ENCODE results near the gene NANP.
"Not testable (repeated sequence)": the region's sequence is repeated elsewhere in the genome, so short reads cannot be mapped to it uniquely, and the experiment has no call there.

The NANP gene

DNA sequence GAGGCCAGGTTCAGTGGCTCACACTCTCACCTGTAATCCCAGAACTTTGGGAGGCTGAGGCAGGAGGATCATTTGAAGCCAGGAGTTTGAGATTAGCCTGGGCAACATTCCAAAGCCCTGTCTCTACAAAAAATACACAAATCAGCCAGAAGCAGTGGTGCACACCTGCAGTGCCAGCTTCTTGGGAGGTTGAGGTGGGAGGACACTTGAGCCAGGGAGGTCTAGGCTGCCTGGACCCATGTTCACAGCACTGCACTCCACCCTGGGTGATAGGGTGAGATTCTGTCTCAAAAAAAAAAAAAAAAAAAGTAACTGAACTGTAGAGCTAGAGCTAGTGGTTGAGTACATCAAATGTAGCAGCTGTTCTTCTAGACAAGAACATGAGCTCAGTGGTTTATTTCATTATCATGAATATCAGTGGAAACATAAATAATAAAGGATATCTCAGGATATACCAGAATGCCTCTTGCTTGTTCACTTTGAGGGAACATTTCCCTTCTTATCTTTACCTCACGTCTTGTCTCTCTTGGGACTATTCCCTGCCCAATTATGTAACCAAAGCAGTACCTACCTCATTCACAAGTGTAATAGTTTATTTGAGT lies 17.6 kb downstream of the NANP start:
- no peak for DNase-seq (ENCODE audit: extremely low spot score)
- ChIA-PET CTCF (no interaction called here), POLR2A (no interaction called here)
- TF ChIP-seq, protein P1, sequence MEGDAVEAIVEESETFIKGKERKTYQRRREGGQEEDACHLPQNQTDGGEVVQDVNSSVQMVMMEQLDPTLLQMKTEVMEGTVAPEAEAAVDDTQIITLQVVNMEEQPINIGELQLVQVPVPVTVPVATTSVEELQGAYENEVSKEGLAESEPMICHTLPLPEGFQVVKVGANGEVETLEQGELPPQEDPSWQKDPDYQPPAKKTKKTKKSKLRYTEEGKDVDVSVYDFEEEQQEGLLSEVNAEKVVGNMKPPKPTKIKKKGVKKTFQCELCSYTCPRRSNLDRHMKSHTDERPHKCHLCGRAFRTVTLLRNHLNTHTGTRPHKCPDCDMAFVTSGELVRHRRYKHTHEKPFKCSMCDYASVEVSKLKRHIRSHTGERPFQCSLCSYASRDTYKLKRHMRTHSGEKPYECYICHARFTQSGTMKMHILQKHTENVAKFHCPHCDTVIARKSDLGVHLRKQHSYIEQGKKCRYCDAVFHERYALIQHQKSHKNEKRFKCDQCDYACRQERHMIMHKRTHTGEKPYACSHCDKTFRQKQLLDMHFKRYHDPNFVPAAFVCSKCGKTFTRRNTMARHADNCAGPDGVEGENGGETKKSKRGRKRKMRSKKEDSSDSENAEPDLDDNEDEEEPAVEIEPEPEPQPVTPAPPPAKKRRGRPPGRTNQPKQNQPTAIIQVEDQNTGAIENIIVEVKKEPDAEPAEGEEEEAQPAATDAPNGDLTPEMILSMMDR (IDR thresholded peaks at IDR 0.05; ENCODE audit: control extremely low read depth, extremely low read depth, low read depth, missing control alignments) = no peak

DNA sequence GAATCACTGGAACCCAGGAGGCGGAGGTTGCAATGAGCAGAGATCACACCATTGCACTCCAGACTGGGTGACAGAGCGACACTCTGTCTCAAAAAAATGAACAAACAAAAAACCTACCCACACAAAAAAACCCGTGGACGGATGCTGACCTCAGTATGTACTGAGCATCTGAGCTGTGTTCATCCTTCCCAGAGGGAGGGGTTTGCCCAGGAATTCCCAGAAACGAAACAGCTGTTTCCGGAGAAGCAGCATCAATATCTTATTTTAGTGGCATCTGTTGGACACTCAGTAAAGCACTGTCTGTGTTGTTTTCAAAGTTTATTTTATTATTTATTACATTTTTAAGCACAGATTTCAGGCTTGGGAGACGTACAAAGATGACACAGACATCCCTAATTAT lies 18.7 kb downstream of the NANP start:
- ChIA-PET CTCF (interaction anchor here (1.3 kb wide), 1 partner anchor 9 kb away, joined by 3 read pairs; no protein-coding TSS in a partner anchor), POLR2A (no interaction called here)
- DNase-seq (ENCODE audit: extremely low spot score) = no peak
- TF ChIP-seq, protein P1 (IDR thresholded peaks at IDR 0.05; ENCODE audit: control extremely low read depth, extremely low read depth, low read depth, missing control alignments) = no peak

DNA sequence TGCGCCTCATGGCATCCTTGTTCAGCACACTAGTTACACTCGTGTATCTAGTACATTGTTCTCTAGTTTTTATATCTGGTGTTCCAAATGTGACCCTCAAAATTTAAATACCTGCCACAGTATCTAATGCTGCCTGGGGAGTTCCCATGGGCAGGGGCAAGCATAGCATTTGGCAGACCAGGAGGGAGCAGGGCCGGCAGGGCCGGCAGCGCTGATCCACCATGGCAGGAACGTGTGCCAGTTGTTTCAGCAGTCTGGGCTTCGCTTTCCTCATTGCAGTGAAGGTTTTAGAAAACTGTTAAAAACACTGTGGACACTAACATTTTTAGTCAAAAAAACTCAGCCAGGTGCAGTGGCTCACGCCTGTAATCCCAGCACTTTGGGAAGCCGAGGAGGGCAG lies 19.2 kb downstream of the NANP start:
- TF ChIP-seq, protein P1 (IDR thresholded peaks at IDR 0.05; ENCODE audit: control extremely low read depth, extremely low read depth, low read depth, missing control alignments) = no peak
- DNase-seq (ENCODE audit: extremely low spot score) = no peak
- ChIA-PET POLR2A (no interaction called here), CTCF (interaction anchor here (1.3 kb wide), 1 partner anchor 10 kb away, joined by 3 read pairs; no protein-coding TSS in a partner anchor)

DNA sequence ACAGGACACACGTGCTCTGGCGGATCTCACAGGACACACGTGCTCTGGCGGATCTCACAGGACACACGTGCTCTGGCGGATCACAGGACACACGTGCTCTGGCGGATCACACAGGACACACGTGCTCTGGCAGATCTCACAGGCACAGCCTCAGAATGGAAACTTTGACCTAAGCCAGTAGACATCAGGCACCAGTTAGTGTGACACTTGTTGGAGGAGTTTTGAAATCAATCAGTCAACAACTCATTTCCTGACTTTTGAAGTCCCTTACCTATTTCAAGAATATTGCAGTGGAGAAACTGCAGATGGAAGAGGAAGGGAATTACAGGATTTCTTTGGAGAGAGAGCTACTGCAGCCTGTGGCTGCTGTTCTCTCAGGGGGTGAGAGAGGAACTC lies 20.9 kb downstream of the NANP start:
- DNase-seq (ENCODE audit: extremely low spot score); CTCF ChIA-PET; POLR2A ChIA-PET: not testable (repeated sequence)

DNA sequence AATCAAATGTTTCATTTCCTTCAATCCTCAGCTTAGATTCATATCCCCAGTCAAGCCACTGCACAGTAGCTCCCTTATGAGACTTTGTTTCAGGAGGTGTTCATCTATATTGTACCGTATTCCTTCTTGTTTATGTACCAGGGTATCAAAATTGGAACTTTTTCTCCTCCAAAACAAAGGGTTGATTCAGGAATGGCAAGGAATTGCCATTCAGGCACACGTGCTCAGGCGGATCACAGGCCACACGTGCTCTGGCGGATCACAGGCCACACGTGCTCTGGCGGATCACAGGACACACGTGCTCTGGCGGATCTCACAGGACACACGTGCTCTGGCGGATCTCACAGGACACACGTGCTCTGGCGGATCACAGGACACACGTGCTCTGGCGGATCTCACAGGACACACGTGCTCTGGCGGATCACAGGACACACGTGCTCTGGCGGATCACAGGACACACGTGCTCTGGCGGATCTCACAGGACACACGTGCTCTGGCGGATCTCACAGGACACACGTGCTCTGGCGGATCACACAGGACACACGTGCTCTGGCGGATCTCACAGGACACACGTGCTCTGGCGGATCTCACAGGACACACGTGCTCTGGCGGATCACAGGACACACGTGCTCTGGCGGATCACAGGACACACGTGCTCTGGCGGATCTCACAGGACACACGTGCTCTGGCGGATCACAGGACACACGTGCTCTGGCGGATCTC lies 21.5 kb downstream of the NANP start:
- CTCF ChIA-PET; DNase-seq (ENCODE audit: extremely low spot score); POLR2A ChIA-PET: not testable (repeated sequence)

DNA sequence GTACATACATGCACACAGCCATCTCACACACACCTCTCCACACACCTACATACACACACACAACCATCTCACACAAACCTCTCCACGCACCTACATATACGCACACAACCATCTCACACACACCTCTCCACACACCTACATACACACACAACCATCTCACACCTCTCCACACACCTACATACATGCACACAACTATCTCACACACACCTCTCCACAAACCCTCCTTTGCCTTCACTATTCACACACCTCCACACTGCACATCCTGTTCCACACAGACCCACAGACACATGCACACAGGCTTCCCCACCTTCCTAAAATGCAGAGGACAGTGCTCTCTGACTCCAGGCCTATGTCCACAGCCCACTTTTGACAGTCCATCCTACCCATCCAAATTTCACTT lies 22.2 kb downstream of the NANP start:
- no peak for DNase-seq (ENCODE audit: extremely low spot score)
- TF ChIP-seq, protein P1 (IDR thresholded peaks at IDR 0.05; ENCODE audit: control extremely low read depth, extremely low read depth, low read depth, missing control alignments) = no peak
- POLR2A ChIA-PET = no interaction called here
- CTCF ChIA-PET = no interaction called here

DNA sequence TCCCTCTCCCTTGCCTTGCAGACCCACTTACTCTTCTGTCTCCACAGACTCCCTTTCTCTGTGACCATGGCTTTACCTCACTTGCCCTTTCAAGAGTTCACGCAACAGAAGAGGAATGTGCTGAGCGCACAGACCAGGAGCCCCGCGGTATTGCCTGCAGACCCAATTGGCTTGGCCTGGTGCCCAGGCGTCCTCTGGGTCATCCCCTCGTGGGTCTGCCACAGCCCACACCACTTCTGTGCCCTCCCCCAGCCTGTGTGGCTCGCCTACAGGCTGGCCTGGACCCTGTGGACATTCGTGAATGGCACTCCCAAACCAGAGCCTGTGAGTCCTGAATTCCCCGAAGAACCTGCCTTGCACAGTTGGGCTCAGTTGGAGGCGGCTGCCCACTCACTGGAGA lies 23.2 kb downstream of the NANP start:
- ChIA-PET CTCF (no interaction called here), POLR2A (no interaction called here)
- TF ChIP-seq, protein P1 (IDR thresholded peaks at IDR 0.05; ENCODE audit: control extremely low read depth, extremely low read depth, low read depth, missing control alignments) = no peak
- no peak for DNase-seq (ENCODE audit: extremely low spot score)
